HuH-7.5 (cell line): ENCODE data around the gene SLC9A3.
"Not testable (repeated sequence)": the region's sequence is repeated elsewhere in the genome, so short reads cannot be mapped to it uniquely, and the experiment has no call there.

Experiments used
- DNase-seq: peaks from one replicate; pipeline ENCODE4 v3.0.0; 2011; ENCODE audit warnings: low spot score

SLC9A3 gene

GRCh38 chr5:488744-489688, 35.2 kb downstream of the SLC9A3 start:
- DNase-seq = no peak

- no peak for DNase-seq
Observed at GRCh38 chr5:488241-488640, 36.0 kb downstream of the SLC9A3 start.

GRCh38 chr5:486597-486996, 37.7 kb downstream of the SLC9A3 start:
- DNase-seq = not testable (repeated sequence)

GRCh38 chr5:485946-486491, 38.2 kb downstream of the SLC9A3 start:
- no peak for DNase-seq

- DNase-seq = no peak
Observed at GRCh38 chr5:485113-485945, 38.9 kb downstream of the SLC9A3 start.

GRCh38 chr5:484556-484955, 39.7 kb downstream of the SLC9A3 start:
- no peak for DNase-seq

- DNase-seq = no peak
Observed at GRCh38 chr5:483434-484140, 40.7 kb downstream of the SLC9A3 start.

- no peak for DNase-seq
Observed at GRCh38 chr5:483011-483410, 41.2 kb downstream of the SLC9A3 start.

- no peak for DNase-seq
Observed at GRCh38 chr5:482506-482905, 41.7 kb downstream of the SLC9A3 start.

- no peak for DNase-seq
Observed at GRCh38 chr5:482021-482420, 42.2 kb downstream of the SLC9A3 start.

- DNase-seq = no peak
Observed at GRCh38 chr5:481347-481746, 42.9 kb downstream of the SLC9A3 start.

- no peak for DNase-seq
Observed at GRCh38 chr5:479566-480319, 44.5 kb downstream of the SLC9A3 start.

GRCh38 chr5:478982-479535, 45.2 kb downstream of the SLC9A3 start:
- DNase-seq = no peak

GRCh38 chr5:478369-478981, 45.8 kb downstream of the SLC9A3 start:
- no peak for DNase-seq

- DNase-seq = no peak
Observed at GRCh38 chr5:477871-478270, 46.4 kb downstream of the SLC9A3 start.

- DNase-seq = no peak
Observed at GRCh38 chr5:477247-477646, 47.0 kb downstream of the SLC9A3 start.

- DNase-seq = no peak
Observed at GRCh38 chr5:476814-477175, 47.5 kb downstream of the SLC9A3 start.

GRCh38 chr5:476102-476813, 48.0 kb downstream of the SLC9A3 start:
- DNase-seq = no peak

- no peak for DNase-seq
Observed at GRCh38 chr5:475704-476101, 48.5 kb downstream of the SLC9A3 start.
